Measurements from ENCODE around the gene SLC26A2.

DNA sequence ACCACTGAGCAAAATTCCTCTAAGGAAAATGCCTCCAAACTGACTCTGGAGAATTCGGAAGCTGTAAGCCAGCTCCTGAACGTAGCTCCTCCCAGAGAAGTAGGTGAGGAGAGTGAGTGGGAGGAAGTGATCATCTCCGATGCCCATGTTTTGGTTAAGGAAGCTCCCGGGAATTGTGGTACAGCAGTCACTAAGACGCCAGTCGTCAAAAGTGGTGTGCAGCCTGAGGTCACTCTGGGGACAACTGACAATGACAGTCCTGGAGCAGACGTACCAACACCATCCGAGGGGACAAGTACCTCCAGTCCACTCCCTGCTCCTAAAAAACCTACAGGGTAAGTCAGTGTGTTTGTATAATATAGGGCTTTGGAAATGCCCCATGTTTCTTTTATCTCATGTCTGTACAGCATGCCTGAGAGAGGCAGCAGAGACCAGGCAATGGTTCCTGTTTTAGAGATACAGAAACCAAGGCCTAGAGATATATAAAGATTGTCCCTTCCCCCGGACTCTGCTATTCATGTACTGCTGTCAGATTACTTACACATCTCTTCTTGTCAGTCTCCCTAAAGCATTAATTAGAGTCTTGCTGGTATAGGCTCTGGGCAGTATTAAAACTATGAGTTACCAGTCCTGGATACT lies 63.9 kb downstream of the SLC26A2 start:
- no peak for TF ChIP-seq POLR2A (IDR thresholded peaks at IDR 0.05; ENCODE audit: low read length)
- no peak for TF ChIP-seq GATA1 (IDR thresholded peaks at IDR 0.05; ENCODE audit: low read depth, low read length)
